MM.1S (cell line): Measurements from ENCODE around the gene RAPGEF4.

Source experiments
- EZH2 ChIP-seq: fragments of 300-600 bp; sonication (generic); optimal IDR thresholded peaks from 2 replicates; pipeline ENCODE3; 2017; ENCODE audit warnings: low read depth, mild to moderate bottlenecking, antibody characterized with exemption, low read length, mixed read lengths
- TF ChIP-seq, protein P1 (sequence below): fragments of 300-600 bp; sonication (generic); IDR thresholded peaks from 2 replicates; pipeline ENCODE4 v1.5.1; 2016; ENCODE audit warnings: antibody characterized with exemption, low read length, mixed read lengths

DNA sequence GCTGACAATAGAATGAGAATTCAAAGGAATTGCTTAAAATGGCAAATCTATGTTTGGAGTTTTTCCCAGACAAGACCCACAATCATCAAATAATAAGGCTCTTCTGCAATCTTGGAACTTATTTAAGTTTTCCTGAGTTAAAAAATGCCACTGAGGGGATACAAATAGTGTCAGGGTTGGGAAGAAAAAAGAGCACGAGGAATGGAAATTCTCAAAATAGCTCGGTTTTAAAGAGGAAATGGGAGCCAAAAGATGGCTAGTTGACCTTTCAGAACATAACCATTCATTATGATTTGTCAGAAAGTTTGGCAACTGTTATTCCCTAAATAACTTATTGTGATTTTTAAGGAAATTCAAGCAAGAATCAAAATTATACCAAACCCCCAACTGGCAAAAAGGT lies 127.7 kb downstream of the RAPGEF4 start:
- TF ChIP-seq, protein P1, sequence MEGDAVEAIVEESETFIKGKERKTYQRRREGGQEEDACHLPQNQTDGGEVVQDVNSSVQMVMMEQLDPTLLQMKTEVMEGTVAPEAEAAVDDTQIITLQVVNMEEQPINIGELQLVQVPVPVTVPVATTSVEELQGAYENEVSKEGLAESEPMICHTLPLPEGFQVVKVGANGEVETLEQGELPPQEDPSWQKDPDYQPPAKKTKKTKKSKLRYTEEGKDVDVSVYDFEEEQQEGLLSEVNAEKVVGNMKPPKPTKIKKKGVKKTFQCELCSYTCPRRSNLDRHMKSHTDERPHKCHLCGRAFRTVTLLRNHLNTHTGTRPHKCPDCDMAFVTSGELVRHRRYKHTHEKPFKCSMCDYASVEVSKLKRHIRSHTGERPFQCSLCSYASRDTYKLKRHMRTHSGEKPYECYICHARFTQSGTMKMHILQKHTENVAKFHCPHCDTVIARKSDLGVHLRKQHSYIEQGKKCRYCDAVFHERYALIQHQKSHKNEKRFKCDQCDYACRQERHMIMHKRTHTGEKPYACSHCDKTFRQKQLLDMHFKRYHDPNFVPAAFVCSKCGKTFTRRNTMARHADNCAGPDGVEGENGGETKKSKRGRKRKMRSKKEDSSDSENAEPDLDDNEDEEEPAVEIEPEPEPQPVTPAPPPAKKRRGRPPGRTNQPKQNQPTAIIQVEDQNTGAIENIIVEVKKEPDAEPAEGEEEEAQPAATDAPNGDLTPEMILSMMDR, result no peak
- TF ChIP-seq EZH2, result no peak
